NCI-H128 (cell line): ENCODE results near the gene TREX2.

Source experiments
- DNase-seq: peaks from one replicate; lab custom pipeline; 2025; ENCODE audit not compliant: unreplicated experiment; lab: John Stamatoyannopoulos, UW

TREX2 gene, protein sequence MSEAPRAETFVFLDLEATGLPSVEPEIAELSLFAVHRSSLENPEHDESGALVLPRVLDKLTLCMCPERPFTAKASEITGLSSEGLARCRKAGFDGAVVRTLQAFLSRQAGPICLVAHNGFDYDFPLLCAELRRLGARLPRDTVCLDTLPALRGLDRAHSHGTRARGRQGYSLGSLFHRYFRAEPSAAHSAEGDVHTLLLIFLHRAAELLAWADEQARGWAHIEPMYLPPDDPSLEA

DNA sequence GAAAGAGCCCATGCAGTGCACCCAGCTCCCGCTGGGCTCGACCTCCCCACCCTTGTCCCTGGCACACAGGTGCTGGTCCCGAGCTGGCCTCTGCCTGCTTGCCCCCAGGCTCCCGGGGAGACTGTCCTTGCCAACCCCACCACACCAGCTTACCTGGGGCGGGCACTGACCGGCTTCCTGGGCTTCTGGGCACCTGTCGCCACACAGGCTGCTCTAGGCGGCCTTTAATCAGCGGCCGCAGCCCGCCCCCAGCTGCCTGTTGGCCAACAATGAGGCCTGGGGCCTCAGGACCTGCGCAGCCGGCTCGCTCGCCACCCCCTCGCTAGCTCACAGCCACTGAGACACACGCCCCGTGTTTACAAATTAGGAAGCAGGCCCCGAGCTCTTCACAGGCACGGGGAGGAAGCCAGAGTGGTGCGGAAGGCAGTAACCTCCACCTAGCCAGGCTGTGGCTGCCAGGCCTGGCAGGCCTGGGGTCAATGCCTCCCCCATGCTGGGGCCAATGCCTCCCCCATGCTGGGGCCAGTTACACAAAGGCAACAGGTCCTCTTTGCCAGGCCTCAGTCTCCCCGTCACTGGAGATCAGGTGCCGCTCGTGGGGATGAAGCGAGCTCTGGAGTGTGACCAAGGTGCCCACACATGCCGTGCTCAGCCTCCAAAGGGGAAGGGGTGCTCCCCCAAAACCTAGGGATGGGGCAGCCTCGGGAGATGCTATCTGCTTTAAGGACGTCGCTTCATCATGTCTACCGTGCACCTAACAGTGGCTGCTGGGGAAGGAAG is at the start of gene TREX2:
TSS of gene TREX2 (minus strand) at position 201 of the 780 bp plus-strand sequence. CDS start 626 bp downstream, outside the sequence.
- DNase-seq, result no peak

GRCh38 chrX:153495362-153495751 is 49.5 kb upstream of the TREX2 start:
- no peak for DNase-seq

GRCh38 chrX:153494541-153495361 is 48.9 kb upstream of the TREX2 start, which contains the start of gene BGN:
TSS of gene BGN (plus strand) at chrX:153494980. CDS start at chrX:153504632, 9,652 bp downstream.
- no peak for DNase-seq

DNA sequence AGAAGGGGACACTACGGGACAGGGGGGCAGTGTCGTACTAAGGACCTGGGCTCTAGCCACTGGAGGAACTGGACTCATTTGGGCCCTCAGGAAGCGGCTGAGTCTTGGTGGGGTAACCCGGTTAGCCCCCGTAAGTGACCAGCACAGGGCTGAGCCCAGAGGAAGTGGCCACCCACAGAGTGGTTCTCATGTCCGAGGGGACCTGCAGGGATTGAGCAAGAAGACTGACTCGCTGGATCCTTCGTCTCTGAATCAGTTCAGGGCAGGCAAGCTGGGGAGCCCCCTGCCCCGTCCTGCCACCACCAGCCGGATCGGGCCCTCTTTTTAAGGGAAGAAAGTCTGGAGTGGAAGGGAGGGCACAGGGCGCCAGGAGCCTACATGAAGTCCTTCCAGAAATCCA is 48.2 kb upstream of the TREX2 start:
- no peak for DNase-seq

- no peak for DNase-seq
Measured at GRCh38 chrX:153493085-153493484, 47.2 kb upstream of the TREX2 start.

DNA sequence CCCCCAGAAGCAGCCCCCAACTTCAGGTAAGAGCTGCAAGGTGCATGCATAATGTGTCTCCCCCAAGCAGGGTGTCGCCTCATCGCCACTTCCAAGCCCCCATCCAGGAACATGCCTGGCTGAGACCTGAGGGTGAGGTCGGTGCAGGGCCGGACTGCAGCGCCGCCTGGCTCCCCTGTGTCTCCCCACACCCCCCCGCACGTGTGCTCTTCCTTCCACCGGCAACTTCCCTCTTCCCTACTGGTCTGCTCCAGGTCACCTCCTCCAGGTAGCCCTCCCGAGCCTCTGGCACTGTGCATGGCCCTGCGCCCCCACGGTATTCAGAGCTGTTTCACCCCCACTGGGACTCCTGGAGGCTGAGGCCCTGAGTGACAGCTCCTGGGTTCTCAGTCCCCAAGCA is 46.7 kb upstream of the TREX2 start:
- DNase-seq, result no peak

GRCh38 chrX:153491918-153492317 is 46.1 kb upstream of the TREX2 start:
- DNase-seq, result no peak

- DNase-seq, result no peak
Measured at GRCh38 chrX:153491351-153491914, 45.6 kb upstream of the TREX2 start.

DNA sequence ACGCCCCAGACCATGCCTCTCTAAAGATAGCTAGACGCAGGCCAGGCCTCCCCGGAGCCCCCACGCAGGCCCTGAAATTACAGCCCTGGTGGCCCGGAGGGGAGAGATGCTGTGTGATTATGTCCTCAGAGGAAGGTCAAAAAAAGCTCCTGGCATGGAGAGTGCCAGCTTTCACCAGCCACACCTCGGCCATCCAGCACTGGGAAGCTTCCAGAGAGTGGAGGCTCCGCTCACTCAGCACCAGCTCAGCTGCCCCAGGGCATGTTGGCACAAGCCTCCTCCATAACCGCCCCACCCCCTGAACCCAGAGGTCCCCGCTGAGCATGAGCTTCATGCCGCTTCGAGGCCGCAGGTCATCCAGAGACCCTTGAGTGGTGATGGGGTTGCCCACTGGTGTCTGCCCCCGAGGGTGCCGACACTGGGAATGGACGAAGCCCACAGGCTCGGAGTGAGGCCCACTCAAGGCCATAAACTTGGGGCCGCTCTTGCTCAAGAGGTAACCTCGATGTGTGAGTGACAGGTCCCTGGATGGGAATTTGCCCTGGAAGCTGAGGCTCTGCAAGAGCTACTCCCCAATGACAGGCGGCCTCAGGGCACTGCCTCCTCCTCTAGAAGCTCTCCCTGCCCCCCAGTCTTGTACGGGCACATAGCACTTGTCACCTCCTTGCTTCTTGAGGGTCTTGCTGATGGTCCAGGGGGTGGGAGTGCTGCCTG is 44.5 kb upstream of the TREX2 start:
- no peak for DNase-seq

- no peak for DNase-seq
Measured at GRCh38 chrX:153488231-153488914, 42.5 kb upstream of the TREX2 start.

- no peak for DNase-seq
Measured at GRCh38 chrX:153487590-153488071, 41.8 kb upstream of the TREX2 start.

- DNase-seq, result no peak
Measured at GRCh38 chrX:153486171-153486570, 40.3 kb upstream of the TREX2 start.

GRCh38 chrX:153485396-153486080 is 39.7 kb upstream of the TREX2 start:
- DNase-seq, result no peak

- DNase-seq, result no peak
Measured at GRCh38 chrX:153482376-153483015, 36.6 kb upstream of the TREX2 start.

DNA sequence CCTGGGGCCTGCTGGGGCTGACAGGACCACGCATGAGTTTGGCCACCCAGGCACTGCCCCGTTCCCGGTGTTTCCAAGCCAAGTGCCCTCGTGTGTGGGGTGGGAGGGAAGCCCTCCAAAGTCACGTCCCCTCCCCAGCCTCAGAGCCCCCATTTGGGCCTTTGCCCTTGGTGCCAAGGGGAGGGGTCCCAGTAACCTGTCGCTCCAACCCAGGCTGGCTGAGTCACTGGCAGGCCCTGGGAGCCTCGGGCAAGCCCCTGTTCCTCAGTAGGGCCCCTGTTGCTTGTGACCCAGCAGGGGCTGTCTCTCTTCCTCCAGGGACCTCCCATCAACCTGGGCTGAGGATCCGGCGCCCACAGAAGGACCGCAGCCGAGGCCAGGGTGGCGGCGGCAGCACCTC is 35.2 kb upstream of the TREX2 start:
- no peak for DNase-seq

GRCh38 chrX:153478746-153479145 is 32.9 kb upstream of the TREX2 start:
- DNase-seq, result no peak

GRCh38 chrX:153477901-153478300 is 32.0 kb upstream of the TREX2 start:
- DNase-seq, result no peak

DNA sequence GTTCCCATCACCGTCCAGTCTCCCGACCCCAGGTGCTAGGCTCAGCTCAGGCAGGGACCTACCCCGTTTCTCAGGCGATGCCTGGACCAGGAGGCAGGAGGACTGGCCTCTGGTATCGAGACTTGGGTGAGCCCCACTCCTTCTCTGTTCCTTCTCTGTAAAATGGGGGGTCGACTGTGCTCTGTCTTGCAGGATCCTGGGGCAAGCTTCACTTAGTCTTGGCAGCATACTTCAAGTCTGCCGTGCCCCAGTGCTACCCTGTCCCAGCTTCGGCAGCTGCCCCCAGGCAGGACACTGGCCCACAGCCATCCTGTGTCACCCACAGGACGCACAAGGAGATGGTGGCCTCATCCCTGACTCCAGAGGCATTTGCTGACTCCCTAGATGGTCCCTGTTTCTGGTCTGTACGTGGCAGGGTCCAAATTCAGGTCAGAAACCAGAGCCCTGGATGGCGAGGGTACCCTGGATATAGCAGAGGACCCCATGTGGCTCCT is 31.6 kb upstream of the TREX2 start:
- DNase-seq, result no peak
